NCI-H2107 treated with DMSO at 0.1 percent for 48 hours (cell line): ENCODE results near the gene SARNP.

Source experiments
- DNase-seq: peaks from one replicate; lab custom pipeline; 2025; ENCODE audit not compliant: unreplicated experiment; lab: John Stamatoyannopoulos, UW

The SARNP gene

GRCh38 chr12:55711786-55712553 lies 105.6 kb downstream of the SARNP start:
- no peak for DNase-seq

GRCh38 chr12:55708695-55709233 lies 108.8 kb downstream of the SARNP start:
- DNase-seq, result no peak

GRCh38 chr12:55707841-55708694 lies 109.5 kb downstream of the SARNP start, which contains the start of gene ITGA7:
Gene ITGA7, minus strand, starts transcription at chr12:55707904. Its CDS starts 222 bp downstream, at chr12:55707682.
- no peak for DNase-seq
